ENCODE measurements around the gene ASTN2. TPM values are rescaled to one million over a fixed set of nuclear protein-coding genes. Genes with fewer than 3 reads are reported as not detected.

The ASTN2 gene
- total RNA-seq, 1 experiment from 2014 or later: 6.8 TPM

- no peak for DNase-seq (ENCODE audit: low spot score)
Observed at GRCh38 chr9:117178596-117179375, 236.1 kb downstream of the ASTN2 start.

- DNase-seq (ENCODE audit: low spot score): no peak
Observed at GRCh38 chr9:117170567-117170966, 244.3 kb downstream of the ASTN2 start.

DNA sequence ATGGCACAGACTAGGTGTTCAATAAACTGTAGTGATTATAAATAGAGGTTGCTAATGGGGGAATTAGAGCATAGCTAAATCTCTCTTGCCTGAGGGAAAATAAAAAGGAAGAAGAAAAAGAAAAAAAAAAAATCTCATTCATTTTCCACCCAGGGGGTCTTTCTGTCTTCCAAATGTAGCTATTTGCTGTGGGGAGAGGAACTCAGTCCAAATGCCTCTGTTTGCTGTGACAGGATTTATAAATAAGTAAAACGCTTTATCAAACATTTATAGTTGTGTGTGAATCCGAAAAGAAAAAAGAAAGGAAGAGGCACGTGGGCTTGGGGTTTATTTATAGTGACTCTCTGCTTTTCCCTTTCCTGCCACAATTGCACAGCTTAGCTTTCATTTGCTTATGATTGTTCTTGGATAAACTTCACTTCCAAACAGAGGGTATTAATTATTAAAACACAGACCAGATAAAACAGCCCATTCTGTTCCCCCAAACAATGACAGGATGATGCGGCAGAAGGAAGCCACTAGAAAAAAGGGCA is 245.7 kb downstream of the ASTN2 start:
- no peak for DNase-seq (ENCODE audit: low spot score)

DNA sequence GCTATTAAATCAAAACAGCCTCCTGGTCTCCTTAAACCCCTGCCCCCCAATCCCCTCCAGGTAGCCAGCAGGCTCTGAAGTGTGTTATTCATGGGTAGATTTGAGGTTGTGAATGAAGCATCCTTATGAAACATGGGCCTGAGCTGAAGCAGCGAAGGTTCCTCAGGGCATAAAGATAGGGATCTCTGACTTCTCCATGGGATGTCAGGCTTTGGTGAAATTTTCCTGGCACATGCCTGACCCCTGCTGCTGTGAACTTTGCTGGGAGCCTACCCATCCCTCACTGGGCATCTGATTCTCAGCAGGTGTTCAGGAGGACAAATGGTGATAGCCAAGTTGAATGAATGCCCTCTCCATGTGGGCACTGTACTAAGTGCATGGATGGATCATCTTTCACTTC is 250.3 kb downstream of the ASTN2 start:
- DNase-seq (ENCODE audit: low spot score): no peak

- DNase-seq (ENCODE audit: low spot score): no peak
Observed at GRCh38 chr9:117160254-117160653, 254.6 kb downstream of the ASTN2 start.

GRCh38 chr9:117156771-117157535 is 257.9 kb downstream of the ASTN2 start:
- DNase-seq (ENCODE audit: low spot score): no peak

DNA sequence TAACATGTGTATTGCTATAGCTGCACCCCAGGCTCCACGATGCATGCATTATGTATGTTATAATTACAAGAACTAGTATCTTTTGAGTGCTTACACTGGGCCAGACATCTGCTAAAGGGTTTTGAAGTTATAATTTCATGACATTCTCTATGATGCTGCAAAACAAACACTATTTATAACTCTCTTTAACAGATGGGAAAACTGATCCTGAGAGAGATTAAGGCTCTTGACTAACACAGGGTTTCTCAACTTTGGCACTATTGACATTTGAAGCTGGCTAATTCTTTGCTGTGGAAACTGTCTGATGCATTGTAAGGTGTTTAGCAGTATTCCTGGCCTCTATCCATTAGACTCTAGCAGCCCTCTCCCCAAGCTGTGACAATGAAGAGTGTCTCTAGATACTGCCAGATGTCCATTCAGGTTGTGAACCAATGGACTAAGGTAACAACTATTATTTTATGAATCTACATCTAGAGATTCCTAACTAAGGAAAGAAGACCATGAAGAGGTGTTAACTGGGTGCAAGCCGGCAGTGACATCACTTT is 258.6 kb downstream of the ASTN2 start:
- no peak for DNase-seq (ENCODE audit: low spot score)

DNA sequence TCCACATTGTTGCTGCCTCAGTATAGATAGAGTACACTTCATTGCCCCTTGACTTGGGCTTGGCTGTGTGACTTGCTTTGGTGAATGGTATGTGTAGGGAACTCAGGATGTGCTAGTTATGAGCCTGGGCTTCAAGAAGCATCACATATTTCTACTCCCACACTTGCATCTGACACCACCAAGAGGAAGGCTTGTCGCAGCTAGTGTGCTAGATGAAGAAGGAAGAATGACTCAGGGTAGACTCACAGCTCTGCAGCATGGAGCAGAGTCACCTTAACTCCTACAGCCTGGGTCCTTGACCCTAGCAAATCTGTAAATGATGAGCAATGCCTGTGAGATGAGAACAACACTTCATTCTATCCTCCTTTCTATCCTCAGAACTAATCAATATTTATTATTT is 261.8 kb downstream of the ASTN2 start:
- no peak for DNase-seq (ENCODE audit: low spot score)

GRCh38 chr9:117151716-117152115 is 263.1 kb downstream of the ASTN2 start:
- no peak for DNase-seq (ENCODE audit: low spot score)

DNA sequence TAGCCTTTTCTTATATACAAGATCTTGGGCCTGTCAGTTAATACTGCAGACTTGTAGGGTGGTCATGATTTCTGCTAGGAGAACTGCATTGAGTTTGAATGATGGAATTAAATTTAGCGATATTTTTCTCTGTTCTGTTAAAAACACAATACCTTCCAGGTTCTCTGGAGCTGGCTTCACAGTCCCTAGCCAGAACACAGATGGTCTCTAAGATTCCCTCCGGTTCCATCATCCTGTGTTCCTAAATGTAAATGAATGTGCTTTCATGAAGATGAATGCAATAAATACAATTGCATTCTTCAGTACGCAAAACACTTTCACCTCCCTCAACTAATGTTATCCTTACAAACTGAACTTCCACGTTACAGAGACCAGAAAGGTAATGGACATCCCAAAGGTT is 264.9 kb downstream of the ASTN2 start:
- DNase-seq (ENCODE audit: low spot score): no peak

DNA sequence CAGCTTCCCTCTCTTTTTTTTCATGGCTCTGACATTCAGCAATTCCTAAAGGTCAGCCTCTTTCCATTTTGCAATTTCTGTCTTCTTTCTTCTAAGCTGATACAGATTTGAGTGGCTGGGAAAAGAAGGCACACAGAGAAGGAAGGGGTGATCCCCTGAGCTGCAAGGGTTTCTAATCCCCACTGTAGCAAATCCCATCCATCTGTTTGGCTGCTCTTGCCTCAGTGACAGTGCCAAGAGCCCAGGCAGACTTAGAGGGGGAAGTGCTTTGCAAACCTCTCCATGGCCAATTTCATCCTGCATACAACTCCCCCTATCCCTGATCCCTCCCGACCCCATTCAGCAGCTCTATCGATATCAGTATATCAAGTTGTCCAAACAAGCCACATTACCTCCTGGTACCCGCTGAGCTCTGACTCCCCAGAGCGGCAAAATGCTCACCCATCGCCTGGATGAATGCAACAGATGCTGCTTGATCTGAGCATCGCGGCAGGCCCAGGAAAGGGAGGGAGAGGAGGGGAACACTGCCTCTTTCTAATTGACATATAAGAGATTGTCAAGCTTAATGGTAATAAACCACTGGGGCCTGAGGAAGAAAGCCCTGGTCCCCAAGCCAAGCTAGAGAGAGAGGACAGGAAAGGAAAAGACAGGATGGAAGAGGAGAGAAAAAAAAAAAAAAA is 268.9 kb downstream of the ASTN2 start:
- DNase-seq (ENCODE audit: low spot score): no peak

DNA sequence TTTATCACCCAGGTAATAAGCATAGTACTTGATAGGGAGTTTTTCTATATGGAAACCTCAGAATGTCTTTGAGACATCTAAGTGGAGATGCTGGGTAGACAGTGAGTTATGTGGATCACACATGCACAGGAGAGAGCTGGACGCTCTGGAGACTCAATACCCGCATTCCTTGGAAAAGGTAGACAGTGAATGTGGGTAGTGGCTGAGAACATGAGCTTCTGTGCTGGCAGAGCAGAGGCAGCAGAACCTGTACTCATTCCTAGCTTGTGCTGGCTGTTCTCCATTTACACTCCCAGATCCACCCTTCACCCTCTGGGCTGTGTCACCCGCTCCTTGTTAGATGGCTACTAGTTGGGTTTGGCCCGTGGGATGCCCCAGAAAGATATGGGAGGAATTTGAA is 269.8 kb downstream of the ASTN2 start:
- DNase-seq (ENCODE audit: low spot score): no peak

GRCh38 chr9:117138231-117138630 is 276.6 kb downstream of the ASTN2 start:
- DNase-seq (ENCODE audit: low spot score): no peak

GRCh38 chr9:117136461-117136860 is 278.4 kb downstream of the ASTN2 start:
- DNase-seq (ENCODE audit: low spot score): no peak

- no peak for DNase-seq (ENCODE audit: low spot score)
Observed at GRCh38 chr9:117135501-117136098, 279.3 kb downstream of the ASTN2 start.

DNA sequence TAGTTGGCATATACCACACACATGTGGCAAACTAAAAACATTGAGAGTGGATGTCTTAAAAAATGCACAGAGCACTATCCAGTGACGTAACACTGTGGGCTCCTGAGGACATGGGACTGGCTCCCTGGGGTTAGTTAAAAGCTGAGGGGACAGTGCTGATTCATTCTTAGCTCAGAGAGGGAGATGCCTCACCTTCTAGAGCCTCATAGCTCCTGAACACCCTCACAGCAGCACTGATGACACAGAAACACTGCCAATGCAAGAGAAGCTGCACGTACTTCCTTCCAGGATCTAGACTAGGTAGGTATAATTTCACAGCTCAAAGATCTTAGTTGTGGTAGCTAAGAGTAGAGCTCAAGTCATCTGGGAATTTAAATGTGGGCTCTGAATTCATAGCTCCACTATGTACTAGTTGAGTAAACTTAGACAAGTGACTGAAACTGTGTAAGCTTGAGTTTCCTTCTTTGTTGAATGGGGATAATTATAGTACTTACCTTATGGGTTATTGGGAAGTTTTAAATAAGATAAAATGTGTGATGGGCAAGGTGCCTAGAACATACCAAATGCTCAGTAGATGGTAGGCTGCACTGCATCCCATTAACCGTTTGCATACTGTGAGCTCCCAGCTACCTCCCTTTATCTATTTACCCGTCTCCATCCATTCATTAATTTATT is 279.9 kb downstream of the ASTN2 start:
- DNase-seq (ENCODE audit: low spot score): no peak

GRCh38 chr9:117126871-117127270 is 288.0 kb downstream of the ASTN2 start:
- DNase-seq (ENCODE audit: low spot score): no peak

GRCh38 chr9:117125531-117125930 is 289.3 kb downstream of the ASTN2 start:
- DNase-seq (ENCODE audit: low spot score): no peak

- no peak for DNase-seq (ENCODE audit: low spot score)
Observed at GRCh38 chr9:117123729-117124128, 291.1 kb downstream of the ASTN2 start.

GRCh38 chr9:117122953-117123352 is 291.9 kb downstream of the ASTN2 start:
- DNase-seq (ENCODE audit: low spot score): no peak

DNA sequence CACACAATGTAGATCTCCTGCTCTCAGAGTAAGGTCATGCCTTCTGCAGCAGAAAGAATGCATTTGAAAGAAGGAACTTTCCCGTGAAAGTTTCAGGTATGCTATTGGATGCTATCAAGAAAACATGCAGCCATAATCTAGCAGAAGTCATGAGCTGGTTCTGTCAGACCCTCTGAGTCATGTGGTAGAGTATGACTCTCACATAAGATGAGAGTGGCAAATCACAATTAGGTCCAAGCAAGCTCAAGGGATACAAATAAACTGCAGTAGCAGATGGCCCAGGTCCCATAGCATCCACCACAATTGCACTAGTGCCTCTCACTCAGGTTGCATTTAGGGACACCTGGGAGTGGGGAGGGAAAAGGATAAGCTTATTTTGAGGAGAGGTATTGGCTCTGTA is 292.8 kb downstream of the ASTN2 start:
- DNase-seq (ENCODE audit: low spot score): no peak

Data from H4 (cell line).